ENCODE results near the gene G3BP1. TPM values are rescaled to one million over a fixed set of nuclear protein-coding genes. Genes with fewer than 3 reads are reported as not detected.

The G3BP1 gene
- polyA plus RNA-seq, 3 donors: 10.6 to 60.6 (median 58.8) TPM

- no peak overlapping the region for H3K4me3 ChIP-seq (replicated peaks in 1 of 3; ENCODE audit: low read depth in 2 of 3, low read length in 3 of 3)
- WGBS (ENCODE audit: insufficient coverage): 100% methylated on average over 3 of the region's 6 CpGs
- TF ChIP-seq CTCF (IDR thresholded peaks at IDR 0.05): no peak
- DNase-seq: no peak
- peaks cover 24 to 33% of the 10 kb centered on the region in 2 donors for H3K4me1 ChIP-seq (ENCODE audit: control insufficient read depth in 1 of 2, insufficient read depth in 2 of 2, low read length in 2 of 2)
- no peaks in the 10 kb centered on the region for H3K79me2 ChIP-seq (ENCODE audit: insufficient read depth, low read length)
- peaks cover 0 to 3% (median 0%) of the 10 kb centered on the region in 3 donors for H3K27me3 Mint-ChIP-seq (ENCODE audit: low read depth in 3 of 3)
- H3K27ac Mint-ChIP-seq: peak overlapping the region in 3 of 7 donors; percentile 15 to 43 (median 43)
- H3K36me3 ChIP-seq (replicated peaks in 1 of 2; ENCODE audit: control insufficient read depth in 1 of 2, insufficient read depth in 2 of 2, low read length in 2 of 2): peaks cover 31 to 70% of the 10 kb centered on the region in 2 donors
- H3K27ac ChIP-seq (ENCODE audit: low read depth in 1 of 2, low read length in 2 of 2): no peak overlapping the region
- H3K4me1 Mint-ChIP-seq: peaks cover 33% of the 10 kb centered on the region
- no peak overlapping the region for H3K9ac ChIP-seq (ENCODE audit: insufficient read depth, low read length, poor library complexity, severe bottlenecking)
- H3K27me3 ChIP-seq (ENCODE audit: control insufficient read depth in 2 of 2, insufficient read depth in 2 of 2, low read length in 2 of 2): no peaks in the 10 kb centered on the region
- H3K9me3 Mint-ChIP-seq: no peaks in the 10 kb centered on the region
- intact Hi-C loops (cut with micrococcal nuclease): loop anchor here (2.0 to 5.0 kb wide), 2 partner anchors 83 to 85 kb away; no protein-coding TSS in a partner anchor
- peaks cover 4% of the 10 kb centered on the region for H4K20me1 ChIP-seq (ENCODE audit: insufficient read depth, low read length)
- peaks cover 50 to 79% of the 10 kb centered on the region in 2 donors for H3K36me3 Mint-ChIP-seq
- no peak overlapping the region for H2AFZ ChIP-seq (ENCODE audit: insufficient read depth, low read depth, low read length, poor library complexity, severe bottlenecking)
- H3K4me3 Mint-ChIP-seq: no peak overlapping the region
- H3K9me3 ChIP-seq (replicated peaks in 1 of 2; ENCODE audit: control insufficient read depth in 1 of 2, insufficient read depth in 1 of 2, low read length in 2 of 2): no peaks in the 10 kb centered on the region
- no peak overlapping the region for H3K4me2 ChIP-seq (replicated peaks; ENCODE audit: extremely low read depth, low read length, poor library complexity, severe bottlenecking)
These were observed 29.9 kb upstream of the G3BP1 start for GRCh38 chr5:151741678-151742423.

DNA sequence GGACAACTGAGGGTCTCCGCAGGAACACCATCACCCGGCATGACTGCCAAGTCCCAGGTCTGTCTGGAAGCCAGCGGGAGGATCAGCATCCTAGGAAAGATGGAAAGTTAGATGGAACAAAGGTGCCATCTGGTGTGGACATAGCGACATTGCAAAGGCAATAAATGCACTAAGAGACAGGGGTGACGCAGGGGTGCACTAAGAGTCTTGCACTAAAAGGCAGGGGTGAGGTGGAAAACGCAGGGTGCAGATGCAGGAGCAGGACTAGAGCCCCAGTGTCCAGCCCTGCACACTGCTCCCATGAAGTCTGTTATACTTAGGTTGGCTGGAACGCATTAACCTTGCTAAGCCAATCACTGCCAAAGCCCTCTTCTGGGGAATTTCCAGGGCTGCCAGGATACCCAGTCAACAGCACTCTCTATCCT is 28.9 kb upstream of the G3BP1 start:
- Histone ChIP-seq H3K79me2 (ENCODE audit: insufficient read depth, low read length) (peaks cover 8% of the 10 kb centered on the region), H3K27me3 (ENCODE audit: control insufficient read depth in 2 of 2, insufficient read depth in 2 of 2, low read length in 2 of 2) (no peaks in the 10 kb centered on the region), H3K27ac (ENCODE audit: low read depth in 1 of 2, low read length in 2 of 2) (no peak overlapping the region), H3K4me3 (replicated peaks in 1 of 3; ENCODE audit: low read depth in 2 of 3, low read length in 3 of 3) (no peak overlapping the region), H3K9me3 (replicated peaks in 1 of 2; ENCODE audit: control insufficient read depth in 1 of 2, insufficient read depth in 1 of 2, low read length in 2 of 2) (no peaks in the 10 kb centered on the region), H4K20me1 (ENCODE audit: insufficient read depth, low read length) (peaks cover 4% of the 10 kb centered on the region), H3K36me3 (replicated peaks in 1 of 2; ENCODE audit: control insufficient read depth in 1 of 2, insufficient read depth in 2 of 2, low read length in 2 of 2) (peaks cover 22 to 60% of the 10 kb centered on the region in 2 donors), H2AFZ (ENCODE audit: insufficient read depth, low read depth, low read length, poor library complexity, severe bottlenecking) (no peak overlapping the region), H3K4me2 (replicated peaks; ENCODE audit: extremely low read depth, low read length, poor library complexity, severe bottlenecking) (no peak overlapping the region), H3K4me1 (ENCODE audit: control insufficient read depth in 1 of 2, insufficient read depth in 2 of 2, low read length in 2 of 2) (peaks cover 24 to 34% of the 10 kb centered on the region in 2 donors), H3K9ac (ENCODE audit: insufficient read depth, low read length, poor library complexity, severe bottlenecking) (no peak overlapping the region)
- peak in 1 of 3 donors; percentile 16 for DNase-seq
- Mint-ChIP-seq H3K4me3 (no peak overlapping the region), H3K9me3 (no peaks in the 10 kb centered on the region), H3K4me1 (peaks cover 35% of the 10 kb centered on the region), H3K27me3 (ENCODE audit: low read depth in 3 of 3) (peaks cover 0 to 3% (median 0%) of the 10 kb centered on the region in 3 donors), H3K36me3 (peaks cover 43 to 77% of the 10 kb centered on the region in 2 donors), H3K27ac (peak overlapping the region in 2 of 7 donors; percentile 41 to 43)
- no peak for TF ChIP-seq CTCF (IDR thresholded peaks at IDR 0.05)
- WGBS (ENCODE audit: insufficient coverage): 90% methylated on average over 6 of the region's 7 CpGs
- intact Hi-C loops (cut with micrococcal nuclease): loop anchor here in 1 of 2 donors (5.0 kb wide), 1 partner anchor 86 kb away; no protein-coding TSS in a partner anchor

All from CD14-positive monocyte (primary cell).